COR-L47 (cell line): ENCODE results near the gene TMUB2.
A peak's percentile ranks its signal among the peaks of the same experiment; 100 is the strongest.
"Not testable (repeated sequence)": the region's sequence is repeated elsewhere in the genome, so short reads cannot be mapped to it uniquely, and the experiment has no call there.

Experiments
- DNase-seq: peaks from one replicate; lab custom pipeline; 2025; lab: John Stamatoyannopoulos, UW

Gene TMUB2

DNA sequence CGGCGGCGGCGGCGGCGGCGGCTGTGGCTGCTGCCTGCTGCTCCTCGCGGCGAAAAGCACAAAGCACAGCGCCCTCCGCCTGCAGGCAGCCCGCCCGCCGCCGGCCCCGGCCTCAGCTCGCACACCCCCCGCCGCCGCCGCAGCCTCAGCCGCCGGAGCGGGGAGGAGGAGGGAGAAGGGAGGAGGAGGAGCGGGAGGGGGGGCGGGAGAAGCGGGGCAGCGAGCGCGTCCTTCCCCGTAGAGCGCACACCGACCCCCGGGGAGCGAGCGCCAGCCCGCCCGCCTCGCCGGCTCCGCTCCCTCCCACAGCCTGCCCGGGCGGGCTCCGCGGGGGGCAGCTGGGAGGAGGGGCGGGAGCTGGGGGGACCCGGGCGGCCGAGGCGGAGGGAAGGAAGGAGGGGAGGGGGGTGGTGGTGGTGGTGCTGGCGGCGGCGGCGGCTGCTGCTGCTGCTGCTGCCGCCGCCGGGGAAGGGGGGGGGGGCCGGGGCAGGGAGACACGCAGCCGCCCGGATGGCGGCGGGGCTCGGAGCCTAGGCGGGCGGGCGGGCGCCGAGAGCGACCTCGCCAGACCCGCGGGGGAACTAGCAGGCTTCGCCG, 32.9 kb downstream of the TMUB2 start, which contains the start of gene UBTF:
UBTF (minus strand) TSS at position 60 of the 597 bp plus-strand sequence. CDS start 1,446 bp downstream, outside the sequence.
- DNase-seq, result peak; percentile 90

DNA sequence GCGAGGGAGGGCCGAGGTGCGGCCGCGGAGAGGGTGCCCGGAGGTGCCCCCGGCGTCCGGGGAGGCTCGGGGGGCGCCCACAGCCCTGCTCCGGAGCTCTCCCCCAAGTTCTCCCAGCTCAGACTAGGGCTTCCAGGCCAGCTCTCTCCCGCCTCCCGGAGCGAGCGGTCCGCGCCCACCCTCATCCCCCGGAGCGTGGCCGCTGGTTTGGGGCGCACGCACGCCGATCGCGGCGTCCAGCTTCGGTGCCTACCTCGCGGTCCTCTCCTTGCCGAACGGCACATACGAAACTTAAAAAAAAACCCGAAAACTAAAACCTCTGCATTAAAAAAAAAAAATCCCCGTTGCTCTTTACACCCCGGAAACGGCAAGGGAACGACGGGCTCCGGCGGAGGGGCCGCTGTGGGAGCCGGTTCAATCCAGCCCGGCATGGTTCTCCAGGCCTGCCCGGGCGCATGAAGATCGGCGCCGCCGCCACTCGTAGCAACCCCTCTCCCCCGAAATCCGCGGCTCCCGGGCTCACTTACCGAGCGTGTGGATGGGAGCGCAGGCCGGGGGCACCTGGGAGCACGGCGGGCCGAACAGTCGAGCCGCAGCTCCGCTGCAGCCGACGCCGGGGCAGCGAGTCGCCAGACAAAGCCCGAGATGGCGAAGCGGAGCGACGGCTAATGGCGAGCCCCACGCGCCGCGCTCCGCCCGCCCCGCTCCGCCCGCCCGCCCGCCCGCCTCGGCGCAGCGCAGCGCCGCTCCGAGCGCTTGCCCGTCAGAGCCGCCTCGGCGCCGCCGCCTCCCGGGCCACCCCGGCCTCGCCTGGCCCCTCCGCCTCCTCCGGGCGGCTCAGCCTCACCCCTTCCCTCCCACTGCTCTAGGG, 33.7 kb downstream of the TMUB2 start:
- DNase-seq, result peak; percentile 24

DNA sequence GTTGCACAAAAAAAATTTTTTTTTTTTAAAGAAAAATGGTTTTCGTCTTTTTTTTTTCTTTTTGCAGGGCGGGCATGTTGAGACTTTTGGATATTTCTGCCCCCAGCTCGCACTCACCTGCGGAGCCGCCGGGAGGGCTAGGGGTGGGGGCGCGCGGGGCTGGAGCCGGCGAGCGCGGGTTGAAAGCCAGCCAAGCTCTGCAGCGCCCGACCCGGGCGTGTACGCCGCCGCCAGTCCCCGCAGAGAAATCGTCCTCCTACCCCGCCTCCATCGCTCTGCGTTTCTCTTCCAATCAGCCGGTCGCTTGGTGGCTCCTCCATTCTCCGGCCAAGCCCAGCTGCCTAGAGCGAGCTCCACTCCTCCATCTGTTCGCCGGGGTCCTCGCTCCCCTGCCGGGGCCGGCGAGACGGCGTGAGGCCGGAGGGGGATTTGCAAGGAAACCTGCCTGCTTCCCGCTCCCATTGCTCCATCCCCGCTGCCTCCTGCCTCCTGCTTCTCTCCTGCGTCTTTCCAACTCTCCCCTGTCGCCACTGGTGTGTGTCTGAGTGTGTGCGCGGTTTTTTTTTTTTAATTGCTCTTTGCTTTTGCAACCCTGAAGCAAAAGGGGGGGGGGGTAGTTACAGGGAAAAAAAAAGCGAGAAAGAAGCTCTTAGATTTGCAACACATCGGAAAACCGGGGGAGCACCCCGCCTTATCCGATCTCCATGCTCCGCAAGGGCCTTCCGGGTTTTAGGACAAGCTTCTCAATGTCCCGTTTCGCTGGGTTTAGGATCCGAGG, 34.5 kb downstream of the TMUB2 start:
- peak; percentile 75 for DNase-seq

DNA sequence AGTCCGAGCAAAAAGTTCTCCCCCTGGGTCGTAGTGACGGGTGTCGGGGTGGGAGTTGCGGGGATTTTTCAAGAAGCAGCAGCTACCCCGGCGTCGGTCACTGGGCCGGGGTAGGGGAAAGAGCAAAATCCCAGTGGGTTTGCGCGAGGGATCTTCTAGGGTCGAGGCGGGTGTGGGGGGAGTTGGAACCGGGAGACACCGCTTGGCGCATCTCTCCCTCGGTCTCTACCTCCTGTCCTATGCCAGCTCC, 35.0 kb downstream of the TMUB2 start:
- DNase-seq, result no peak

DNA sequence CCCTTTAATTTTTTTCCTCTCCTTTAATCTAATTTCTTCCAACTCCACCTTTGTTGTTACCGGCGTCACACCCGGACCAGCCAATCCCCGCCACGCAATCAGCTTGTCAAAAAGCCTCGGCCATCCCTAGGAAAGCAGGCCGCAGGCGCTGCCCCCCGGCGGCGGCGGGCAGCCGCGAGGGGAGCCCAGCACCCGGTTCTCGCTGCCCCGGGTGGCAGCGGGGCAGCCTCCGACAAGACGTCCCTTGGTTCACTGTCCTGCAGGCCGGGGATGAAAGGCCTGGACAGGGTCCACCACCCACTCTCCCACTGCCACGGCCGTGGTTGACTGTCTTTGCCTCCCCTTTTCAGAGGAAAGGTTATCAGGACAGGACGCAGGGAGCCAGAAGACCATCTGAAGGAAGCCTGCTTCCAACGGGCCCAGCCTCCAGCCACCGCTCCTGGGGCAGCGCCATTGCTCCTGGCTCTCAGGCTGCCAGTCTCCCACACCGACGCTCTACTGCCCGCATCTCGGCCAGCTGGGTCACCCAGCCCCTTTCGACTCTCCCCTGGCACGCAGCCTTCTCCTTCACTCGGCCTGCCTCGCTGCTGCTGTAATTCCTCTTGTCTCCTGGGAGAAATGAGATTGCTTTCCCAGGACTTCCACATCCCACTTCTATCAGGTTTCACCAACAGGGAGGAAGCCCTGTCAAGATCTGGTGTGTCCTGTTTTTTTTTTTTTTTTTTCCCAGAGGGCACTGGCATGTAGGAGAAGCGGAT, 35.5 kb downstream of the TMUB2 start:
- peak; percentile 85 for DNase-seq

DNA sequence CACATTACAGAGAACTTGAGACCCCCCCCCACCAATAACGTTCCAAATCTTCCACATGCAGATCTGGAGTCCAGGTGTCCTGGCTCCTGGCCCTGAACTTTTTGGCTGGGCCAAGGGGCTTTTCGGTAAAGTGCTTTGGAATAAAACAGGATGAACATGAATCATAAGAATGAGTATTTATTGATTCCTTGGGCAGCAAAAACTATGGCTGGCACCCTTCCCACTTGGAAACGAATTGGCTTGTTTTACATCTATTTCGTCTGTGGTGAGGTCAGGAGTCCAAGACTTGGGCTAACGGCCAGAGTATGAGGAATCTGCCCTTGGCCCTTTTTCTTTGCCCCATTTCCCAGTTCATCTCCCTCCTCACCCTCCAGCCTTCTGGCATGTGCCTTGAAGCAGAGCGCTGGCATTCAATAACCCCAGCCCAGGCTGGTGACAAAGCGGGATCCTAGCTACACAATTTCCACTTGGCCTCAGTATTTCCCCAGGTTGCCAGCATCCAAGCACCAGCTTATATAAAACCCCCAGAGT, 36.8 kb downstream of the TMUB2 start:
- DNase-seq, result no peak

DNA sequence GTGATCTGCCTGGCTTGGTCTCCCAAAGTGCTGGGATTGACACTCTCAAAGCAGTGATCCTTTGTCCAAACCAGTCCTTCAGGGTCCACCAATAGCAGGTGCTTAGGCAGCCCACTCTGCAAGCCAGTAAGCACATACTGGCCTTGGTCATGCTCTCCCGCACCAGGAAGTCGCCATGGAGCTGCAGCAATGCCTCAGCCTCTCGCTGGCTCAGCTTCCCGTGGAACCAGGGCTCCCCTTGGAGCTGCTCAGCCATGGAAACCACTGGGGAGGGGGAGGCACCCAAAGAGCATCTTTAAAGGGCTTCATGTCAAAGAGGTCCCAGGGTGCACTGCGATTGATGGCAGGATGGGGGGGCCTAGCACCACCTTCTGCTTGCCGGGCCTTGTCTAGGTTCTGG, 42.3 kb downstream of the TMUB2 start:
- DNase-seq, result no peak

DNA sequence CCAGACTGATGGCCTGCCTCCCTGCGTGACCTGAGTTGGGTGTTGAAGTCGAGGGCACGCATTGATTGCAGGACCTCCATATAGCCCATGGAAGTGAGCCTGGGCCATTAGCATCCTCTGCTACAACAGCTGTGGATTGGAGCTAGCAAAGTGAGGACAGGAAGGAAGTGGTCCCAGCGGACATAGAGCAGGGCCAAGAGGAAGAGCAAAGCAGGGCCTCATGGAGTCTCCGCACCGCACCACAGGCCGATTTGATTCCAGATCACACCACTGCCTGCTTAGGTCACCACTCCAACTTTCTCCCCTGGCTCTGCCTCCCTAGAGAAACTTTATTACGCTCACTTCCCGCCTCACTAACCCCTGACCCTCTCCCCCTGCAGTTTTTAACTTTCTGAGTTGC, 43.4 kb downstream of the TMUB2 start:
- no peak for DNase-seq

DNA sequence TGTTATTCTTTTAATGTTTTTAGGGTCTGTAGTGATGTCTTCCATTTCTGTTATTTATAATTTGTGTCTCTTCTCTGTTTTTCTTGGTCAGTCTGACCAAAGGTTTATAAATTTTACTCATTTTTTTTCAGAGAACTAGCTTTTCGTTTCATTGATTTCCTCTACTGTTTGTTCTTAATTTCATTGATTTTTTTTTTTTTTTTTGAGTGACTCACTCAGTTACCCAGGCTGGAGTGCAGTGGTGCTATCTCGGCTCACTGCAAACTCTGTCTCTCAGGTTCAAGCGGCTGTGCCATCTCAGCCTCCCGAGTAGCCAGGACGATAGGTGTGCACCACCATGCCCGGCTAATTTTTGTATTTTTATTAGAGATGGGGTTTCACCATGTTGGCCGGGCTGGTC, 45.3 kb downstream of the TMUB2 start:
- DNase-seq, result no peak

DNA sequence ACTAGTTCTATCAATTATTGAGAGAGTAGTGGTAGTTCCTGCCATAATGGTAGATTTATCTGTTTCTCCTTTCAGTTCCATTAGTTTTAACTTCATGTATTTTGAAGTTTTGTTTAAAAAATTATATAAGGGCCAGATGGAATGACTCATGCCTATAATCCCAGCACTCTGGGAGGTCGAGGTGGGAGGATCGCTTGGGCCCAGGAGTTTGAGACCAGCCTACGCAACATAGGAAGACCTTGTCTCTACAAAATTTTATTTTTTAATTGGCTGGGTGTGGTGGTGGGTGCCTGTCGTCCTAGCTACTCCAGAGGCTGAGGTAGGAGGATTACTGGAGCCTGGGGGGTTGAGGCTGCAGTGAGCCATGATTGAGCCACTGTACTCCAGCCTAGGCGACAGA, 46.8 kb downstream of the TMUB2 start:
- no peak for DNase-seq

DNA sequence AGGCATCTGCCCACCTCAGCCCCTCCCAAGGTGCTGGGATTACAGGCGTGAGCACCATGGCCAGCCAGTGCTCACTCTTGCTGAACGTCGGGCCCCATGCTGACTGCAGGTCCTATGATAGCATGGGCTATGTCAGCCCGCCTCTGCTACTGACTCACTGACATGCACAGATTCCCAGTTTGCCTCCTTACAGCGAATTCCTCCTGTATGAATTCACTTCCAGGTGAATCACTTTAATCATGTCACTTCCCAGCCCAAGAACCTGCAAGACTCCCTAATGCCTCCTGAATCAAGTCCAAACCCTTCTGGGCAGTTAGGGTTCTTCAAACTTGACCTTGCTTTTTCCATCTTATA, 48.8 kb downstream of the TMUB2 start:
- DNase-seq, result no peak

DNA sequence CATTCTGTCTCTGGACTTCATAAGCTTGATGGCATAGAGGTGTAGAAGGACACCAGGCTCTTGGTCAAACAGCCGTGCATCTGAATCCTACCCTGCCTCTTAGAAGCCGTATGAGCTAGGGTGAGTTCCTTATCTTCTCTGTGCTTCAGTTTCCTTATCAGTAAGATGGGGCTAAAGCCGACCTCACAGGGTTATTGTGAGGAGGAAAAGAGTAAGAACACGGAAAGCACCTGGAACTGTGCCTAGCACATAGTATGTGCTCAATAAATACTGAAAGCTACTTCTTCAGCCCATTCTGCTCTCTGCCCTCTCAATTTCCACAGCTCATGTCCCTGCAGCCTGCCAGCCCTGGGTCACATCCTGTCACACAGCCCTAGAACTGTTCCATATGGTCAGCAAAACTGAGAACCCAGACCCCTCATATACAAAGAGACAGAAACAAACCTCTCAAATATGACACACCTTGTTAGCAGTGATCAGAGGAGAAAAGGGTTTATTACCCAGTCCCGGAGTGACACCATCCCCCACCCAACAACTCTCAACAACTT, 49.7 kb downstream of the TMUB2 start:
- no peak for DNase-seq

DNA sequence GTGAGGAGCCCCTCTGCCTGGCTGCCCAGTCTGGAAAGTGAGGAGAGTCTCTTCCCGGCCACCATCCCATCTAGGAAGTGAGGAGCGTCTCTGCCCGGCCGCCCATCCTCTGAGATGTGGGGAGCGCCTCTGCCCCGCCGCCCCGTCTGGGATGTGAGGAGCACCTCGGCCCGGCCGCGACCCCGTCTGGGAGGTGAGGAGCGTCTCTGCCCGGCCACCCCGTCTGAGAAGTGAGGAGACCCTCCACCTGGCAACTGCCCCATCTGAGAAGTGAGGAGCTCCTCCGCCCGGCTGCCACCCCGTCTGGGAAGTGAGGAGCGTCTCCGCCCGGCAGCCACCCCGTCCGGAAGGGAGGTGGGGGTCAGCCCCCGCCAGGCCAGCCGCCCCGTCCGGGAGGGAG, 51.1 kb downstream of the TMUB2 start:
- not testable (repeated sequence) for DNase-seq

DNA sequence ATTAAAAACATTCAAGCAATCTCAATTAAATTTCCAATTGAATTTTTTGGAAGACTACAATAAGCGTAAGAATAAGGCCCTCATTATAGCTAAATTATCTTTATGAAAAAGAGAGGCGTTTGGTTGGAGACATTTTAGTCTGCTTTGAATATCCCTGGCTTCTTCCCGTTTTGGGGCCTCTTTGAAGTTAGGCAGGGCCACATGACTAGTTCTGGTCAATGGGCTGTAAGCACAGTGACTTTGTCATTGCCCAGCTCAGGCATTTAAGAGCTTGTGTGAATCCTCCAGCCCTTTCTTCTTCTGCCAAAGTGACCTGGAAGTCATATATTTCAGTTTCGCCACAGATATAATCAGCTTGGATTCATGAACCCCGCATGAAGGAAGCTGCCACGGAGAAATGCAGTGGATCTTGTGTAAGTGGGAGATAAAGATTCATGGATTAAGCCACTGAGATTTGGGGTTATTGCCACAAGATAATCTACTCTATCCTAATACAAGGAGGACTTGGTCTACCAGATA, 54.4 kb downstream of the TMUB2 start:
- DNase-seq, result no peak
